OCI-LY7 (cell line): Measurements from ENCODE around the gene LAMA2. TPM values are rescaled to one million over a fixed set of nuclear protein-coding genes. Genes with fewer than 3 reads are reported as not detected.

Experiments used
- BruUV-seq: library from RNA; stranded (reverse); fragments of 400-500 nt; replicated peaks from 2 replicates; lab custom pipeline; 2021; lab: Mats Ljungman, UMichigan
- CTCF ChIA-PET: fragments of 300-600 bp; sonication (Branson Sonifier 250); formaldehyde crosslinking; loops from one replicate; lab custom pipeline; 2022; ENCODE audit warnings: antibody characterized with exemption; ENCODE audit not compliant: unreplicated experiment; lab: Charles Lee
- POLR2A ChIA-PET: fragments of 300-600 bp; sonication (Branson Sonifier 250); formaldehyde crosslinking; loops from one replicate; lab custom pipeline; 2022; ENCODE audit warnings: antibody characterized with exemption; lab: Charles Lee
- DNase-seq: peaks from one replicate; pipeline ENCODE4 v3.0.0-alpha.2; 2015; ENCODE audit warnings: low spot score
- H2AFZ ChIP-seq: fragments of 200-600 bp; sonication (generic), shearing (Covaris generic); 2 replicates; pipeline ENCODE4 v1.6.1; 2014; ENCODE audit warnings: mild to moderate bottlenecking, antibody characterized with exemption, low read length, moderate library complexity
- H3K27ac ChIP-seq: fragments of 200-600 bp; sonication (generic); 2 replicates; pipeline ENCODE4 v1.5.1; 2014; ENCODE audit warnings: mixed run types, low read depth, mild to moderate bottlenecking, moderate library complexity, low read length, inconsistent platforms; ENCODE audit not compliant: poor library complexity, severe bottlenecking
- H3K36me3 ChIP-seq: fragments of 200-600 bp; sonication (generic); 2 replicates; pipeline ENCODE4 v1.6.1; 2014; ENCODE audit warnings: mild to moderate bottlenecking, antibody characterized with exemption, low read length, moderate library complexity, mixed read lengths; ENCODE audit not compliant: insufficient read depth
- H3K4me1 ChIP-seq: fragments of 200-600 bp; sonication (generic); 2 replicates; pipeline ENCODE4 v1.5.1; 2014; ENCODE audit warnings: mild to moderate bottlenecking, low read length; ENCODE audit not compliant: insufficient read depth, poor library complexity, severe bottlenecking
- H3K4me2 ChIP-seq: fragments of 200-600 bp; sonication (generic); 2 replicates; pipeline ENCODE4 v1.6.1; 2014; ENCODE audit warnings: mild to moderate bottlenecking, low read length
- H3K4me3 ChIP-seq: fragments of 200-600 bp; sonication (generic); 2 replicates; pipeline ENCODE4 v1.5.1; 2014; ENCODE audit warnings: mild to moderate bottlenecking, low read depth, low read length; ENCODE audit not compliant: poor library complexity, severe bottlenecking
- H3K79me2 ChIP-seq: fragments of 200-600 bp; sonication (generic); 2 replicates; pipeline ENCODE4 v1.6.1; 2016; ENCODE audit warnings: low read depth, mild to moderate bottlenecking, low read length, moderate library complexity, mixed read lengths; ENCODE audit not compliant: insufficient read depth
- H3K9me2 ChIP-seq: fragments of 200-600 bp; sonication (generic); 2 replicates; pipeline ENCODE4 v1.6.1; 2016; ENCODE audit warnings: mild to moderate bottlenecking, low read length, mixed read lengths; ENCODE audit not compliant: insufficient read depth
- H3K9me3 ChIP-seq: fragments of 200-600 bp; sonication (generic); 2 replicates; pipeline ENCODE4 v1.6.1; 2014; ENCODE audit warnings: mild to moderate bottlenecking, mixed run types, low read length, mixed read lengths
- H4K20me1 ChIP-seq: fragments of 200-600 bp; sonication (generic); 2 replicates; pipeline ENCODE4 v1.6.1; 2014; ENCODE audit warnings: mild to moderate bottlenecking, antibody characterized with exemption, low read length, moderate library complexity, mixed read lengths; ENCODE audit not compliant: insufficient read depth
- CTCF ChIP-seq: fragments of 200-600 bp; sonication (generic); conservative IDR thresholded peaks from 2 replicates; pipeline ENCODE4 v1.5.1; 2014; ENCODE audit warnings: mild to moderate bottlenecking, antibody characterized with exemption, low read length, moderate library complexity, mixed read lengths
- EZH2phosphoT487 ChIP-seq: fragments of 200-600 bp; sonication (generic); IDR thresholded peaks from 2 replicates; pipeline ENCODE4 v1.6.1; 2018; ENCODE audit warnings: low read depth, borderline replicate concordance, mild to moderate bottlenecking, mixed run types, antibody characterized with exemption, low read length, moderate library complexity, mixed read lengths
- intact Hi-C: fragments of 100-400 bp; cut with micrococcal nuclease; formaldehyde crosslinking; loops from one replicate; pipeline ENCODE4 v1.10.0; 2022; ENCODE audit not compliant: unreplicated experiment
- total RNA-seq, 2 experiments: library from RNA; depleted of rRNA in 1 of 2; stranded (reverse); fragments of >200 nt in 1 of 2; shearing (Covaris generic) in 1 of 2; gene quantifications; 2 replicates each; pipeline ENCODE4 v1.2.3, GENCODE V29; 2014 to 2022

Gene LAMA2
- total RNA-seq, 2 experiments from 2014 or later, result not detected

GRCh38 chr6:129519750-129520149, 636.8 kb downstream of the LAMA2 start:
- CTCF ChIA-PET, result no interaction called here

GRCh38 chr6:129521946-129522345, 639.0 kb downstream of the LAMA2 start:
- ChIA-PET POLR2A (no interaction called here), CTCF (no interaction called here)
- Histone ChIP-seq H3K36me3 (no peaks in the 10 kb centered on the region), H3K9me3 (no peaks in the 10 kb centered on the region), H3K27ac (no peak overlapping the region), H3K9me2 (no peaks in the 10 kb centered on the region), H3K4me1 (no peaks in the 10 kb centered on the region), H4K20me1 (no peaks in the 10 kb centered on the region), H3K4me3 (no peak overlapping the region), H2AFZ (no peak overlapping the region), H3K4me2 (no peak overlapping the region), H3K79me2 (no peaks in the 10 kb centered on the region)
- intact Hi-C loops, result no loop called here
- DNase-seq, result no peak
- no peak for TF ChIP-seq CTCF
- TF ChIP-seq EZH2phosphoT487, result no peak
- BruUV-seq, result no TSS peak

More at GRCh38 chr6:129519750-129520149, 636.8 kb downstream of the LAMA2 start:
- no peak for TF ChIP-seq CTCF
- TF ChIP-seq EZH2phosphoT487, result no peak
- Histone ChIP-seq H3K36me3 (no peaks in the 10 kb centered on the region), H4K20me1 (no peaks in the 10 kb centered on the region), H3K4me2 (no peak overlapping the region), H3K79me2 (no peaks in the 10 kb centered on the region), H3K4me1 (no peaks in the 10 kb centered on the region), H3K9me3 (no peaks in the 10 kb centered on the region), H3K27ac (no peak overlapping the region), H3K4me3 (no peak overlapping the region), H3K9me2 (no peaks in the 10 kb centered on the region), H2AFZ (no peak overlapping the region)
- BruUV-seq, result no TSS peak
- intact Hi-C loops, result no loop called here
- DNase-seq, result no peak
- POLR2A ChIA-PET, result interaction anchor here (0.6 to 0.8 kb wide), 3 partner anchors 10 to 915 kb away, joined by 3 to 8 read pairs (median 3); no protein-coding TSS in a partner anchor

GRCh38 chr6:129523816-129524215, 640.9 kb downstream of the LAMA2 start:
- CTCF ChIA-PET, result no interaction called here

More at GRCh38 chr6:129523816-129524215, 640.9 kb downstream of the LAMA2 start:
- no peak for TF ChIP-seq CTCF
- TF ChIP-seq EZH2phosphoT487, result no peak
- Histone ChIP-seq H3K27ac (no peak overlapping the region), H3K4me2 (no peak overlapping the region), H2AFZ (no peak overlapping the region), H3K9me3 (no peaks in the 10 kb centered on the region), H3K36me3 (no peaks in the 10 kb centered on the region), H3K4me1 (no peaks in the 10 kb centered on the region), H3K4me3 (no peak overlapping the region), H3K9me2 (no peaks in the 10 kb centered on the region), H3K79me2 (no peaks in the 10 kb centered on the region), H4K20me1 (no peaks in the 10 kb centered on the region)
- POLR2A ChIA-PET, result no interaction called here
- intact Hi-C loops, result no loop called here
- no peak for DNase-seq
- BruUV-seq, result no TSS peak
